GM19324 (cell line): ENCODE data around the gene PLA2G3.
"Not testable (repeated sequence)": the region's sequence is repeated elsewhere in the genome, so short reads cannot be mapped to it uniquely, and the experiment has no call there.

Source experiments
- ATAC-seq: cut with Tn5 transposase; IDR thresholded peaks from one replicate; pipeline ENCODE4 v1.9.1; 2021; ENCODE audit warnings: mild to moderate bottlenecking, moderate library complexity; ENCODE audit not compliant: unreplicated experiment, low FRiP score

The PLA2G3 gene, protein sequence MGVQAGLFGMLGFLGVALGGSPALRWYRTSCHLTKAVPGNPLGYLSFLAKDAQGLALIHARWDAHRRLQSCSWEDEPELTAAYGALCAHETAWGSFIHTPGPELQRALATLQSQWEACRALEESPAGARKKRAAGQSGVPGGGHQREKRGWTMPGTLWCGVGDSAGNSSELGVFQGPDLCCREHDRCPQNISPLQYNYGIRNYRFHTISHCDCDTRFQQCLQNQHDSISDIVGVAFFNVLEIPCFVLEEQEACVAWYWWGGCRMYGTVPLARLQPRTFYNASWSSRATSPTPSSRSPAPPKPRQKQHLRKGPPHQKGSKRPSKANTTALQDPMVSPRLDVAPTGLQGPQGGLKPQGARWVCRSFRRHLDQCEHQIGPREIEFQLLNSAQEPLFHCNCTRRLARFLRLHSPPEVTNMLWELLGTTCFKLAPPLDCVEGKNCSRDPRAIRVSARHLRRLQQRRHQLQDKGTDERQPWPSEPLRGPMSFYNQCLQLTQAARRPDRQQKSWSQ

GRCh38 chr22:31139866-31140716 is at the start of gene PLA2G3:
Gene PLA2G3, minus strand, starts transcription at chr22:31140508. Its CDS starts 154 bp downstream, at chr22:31140354.
- ATAC-seq, result no peak

DNA sequence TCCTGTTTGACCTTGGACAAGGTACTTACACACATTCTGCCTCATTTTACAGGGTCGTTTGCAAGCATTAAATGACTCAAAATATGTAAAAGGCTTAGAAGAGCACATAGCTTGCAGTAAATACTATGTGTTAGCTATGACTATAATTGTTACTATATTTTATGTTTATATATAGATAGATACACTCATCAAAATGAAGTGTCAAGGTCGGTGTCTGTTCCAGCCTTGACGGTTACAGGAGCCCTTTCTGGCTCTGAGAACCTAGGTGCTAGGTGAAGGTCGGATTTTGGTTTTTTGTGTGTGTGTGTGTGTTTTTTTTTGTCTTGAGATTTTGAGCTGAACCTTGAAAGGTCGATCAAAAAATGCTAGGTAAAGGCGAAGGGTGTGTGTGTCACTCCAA is 47.3 kb upstream of the PLA2G3 start:
- no peak for ATAC-seq

- no peak for ATAC-seq
These were observed 44.7 kb upstream of the PLA2G3 start for GRCh38 chr22:31185056-31185455.

- no peak for ATAC-seq
These were observed 43.7 kb upstream of the PLA2G3 start for GRCh38 chr22:31184015-31184414.

DNA sequence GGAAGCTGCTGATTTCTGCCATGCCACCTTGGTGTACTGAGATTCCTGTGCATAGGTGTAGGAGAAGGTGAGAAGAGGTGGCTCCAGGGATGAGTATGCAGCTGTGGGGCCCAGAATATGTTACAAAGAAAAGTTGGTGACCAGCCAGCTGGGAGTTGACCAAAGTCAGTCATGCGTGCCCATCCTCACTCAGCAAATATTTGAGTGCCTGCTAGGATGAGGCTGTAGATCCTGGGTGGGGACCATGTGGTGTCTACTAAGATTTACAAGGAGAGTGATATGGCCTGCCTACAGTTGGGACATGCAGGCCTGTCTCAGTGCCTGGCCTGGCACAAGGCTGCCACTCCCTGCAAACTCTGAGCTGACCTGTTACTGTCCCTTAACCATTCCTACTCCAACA is 39.0 kb upstream of the PLA2G3 start:
- ATAC-seq, result no peak

GRCh38 chr22:31178859-31179258 is 38.6 kb upstream of the PLA2G3 start:
- ATAC-seq, result no peak

- no peak for ATAC-seq
These were observed 37.3 kb upstream of the PLA2G3 start for GRCh38 chr22:31177420-31178162.

- ATAC-seq, result no peak
These were observed 36.6 kb upstream of the PLA2G3 start for GRCh38 chr22:31176923-31177322.

- no peak for ATAC-seq
These were observed 33.3 kb upstream of the PLA2G3 start for GRCh38 chr22:31173386-31174145.

DNA sequence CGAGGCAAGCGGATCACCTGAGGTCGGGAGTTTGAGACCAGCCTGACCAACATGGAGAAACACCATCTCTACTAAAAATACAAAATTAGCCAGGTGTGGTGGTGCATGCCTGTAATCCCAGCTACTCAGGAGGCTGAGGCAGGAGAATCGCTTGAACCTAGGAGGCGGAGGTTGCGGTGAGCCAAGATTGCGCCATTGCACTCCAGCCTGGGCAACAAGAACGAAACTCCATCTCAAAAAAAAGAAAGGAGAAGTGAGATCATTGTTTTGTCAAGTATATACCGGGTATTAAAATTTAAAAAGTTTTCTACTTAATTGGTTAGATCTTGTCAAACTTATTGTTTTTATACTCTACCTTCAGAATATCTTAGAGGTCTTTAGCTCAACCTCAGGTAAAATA is 31.4 kb upstream of the PLA2G3 start:
- not testable (repeated sequence) for ATAC-seq

GRCh38 chr22:31170971-31171370 is 30.7 kb upstream of the PLA2G3 start:
- ATAC-seq, result no peak

DNA sequence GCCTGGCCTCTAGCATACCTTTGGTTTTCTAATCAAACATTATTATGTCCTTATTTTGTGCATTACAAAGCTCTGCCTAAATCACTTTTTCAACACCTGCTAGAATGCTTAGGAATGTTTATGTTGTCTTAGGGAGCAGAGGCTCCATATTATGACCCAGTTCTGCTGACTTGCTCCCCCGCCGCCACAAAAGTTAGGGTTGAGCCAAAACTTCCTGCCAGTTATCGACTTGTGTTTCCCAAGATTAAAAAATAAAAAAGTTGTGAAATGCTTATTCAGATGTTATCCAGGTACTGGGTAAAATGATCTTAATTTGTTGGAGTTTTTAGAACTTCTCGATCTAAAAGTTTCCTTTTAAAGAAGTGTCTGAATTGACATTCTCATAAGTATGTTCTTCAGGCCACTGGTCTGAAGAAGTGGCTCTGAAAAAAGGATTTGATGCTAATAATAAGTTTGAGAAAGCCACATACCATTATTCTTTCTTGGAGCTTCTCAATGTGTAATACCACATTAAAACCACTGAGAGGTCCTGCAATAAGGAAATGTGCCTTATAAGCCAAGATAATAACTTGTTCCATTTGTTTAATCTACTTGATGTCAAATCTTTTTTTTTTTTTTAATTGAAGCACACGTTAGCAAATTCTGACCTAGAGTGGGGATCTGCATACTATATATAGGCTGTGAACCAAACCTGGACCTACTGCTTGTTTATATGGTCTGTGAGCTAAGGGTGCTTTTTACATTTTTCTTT is 21.9 kb upstream of the PLA2G3 start:
- ATAC-seq, result no peak

DNA sequence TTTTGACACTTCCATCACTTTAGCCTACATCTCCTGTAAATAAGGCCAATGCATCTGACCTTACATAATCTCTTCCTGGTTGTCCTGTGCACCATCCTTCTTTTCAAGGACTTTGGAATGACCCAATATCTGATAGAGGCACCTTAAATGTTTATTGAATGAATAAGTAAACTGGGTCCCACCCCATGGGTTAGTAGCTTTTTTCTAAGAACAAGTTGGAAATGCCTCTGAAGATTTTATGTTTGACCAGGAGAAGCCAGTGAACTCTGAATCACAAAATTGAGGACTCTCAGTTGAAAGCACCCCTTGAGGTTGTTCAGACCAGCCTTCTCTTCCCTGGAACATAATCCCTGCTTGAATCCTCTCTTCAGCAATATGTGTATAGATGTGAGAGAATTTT is 21.1 kb upstream of the PLA2G3 start:
- ATAC-seq, result no peak

- ATAC-seq, result no peak
These were observed 20.1 kb upstream of the PLA2G3 start for GRCh38 chr22:31160328-31160978.

DNA sequence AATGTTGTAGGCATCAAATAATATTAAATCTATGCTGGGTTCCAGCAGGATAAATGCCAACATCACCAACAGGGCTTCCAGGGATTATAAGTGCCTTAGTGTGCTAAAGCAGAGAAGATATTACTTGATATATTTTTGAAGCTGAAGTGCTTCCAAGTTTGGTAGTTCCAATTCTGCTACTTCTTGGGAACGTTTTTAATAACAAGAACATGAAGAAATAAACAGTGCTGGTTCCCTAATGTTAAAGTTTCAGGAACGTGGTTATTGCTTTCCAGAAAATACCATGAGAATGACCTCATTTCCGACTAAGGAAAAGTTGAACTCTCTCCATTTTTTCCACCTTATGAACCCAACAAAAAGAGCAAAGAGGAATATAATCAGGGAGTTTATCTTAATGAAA is 15.1 kb upstream of the PLA2G3 start:
- no peak for ATAC-seq

DNA sequence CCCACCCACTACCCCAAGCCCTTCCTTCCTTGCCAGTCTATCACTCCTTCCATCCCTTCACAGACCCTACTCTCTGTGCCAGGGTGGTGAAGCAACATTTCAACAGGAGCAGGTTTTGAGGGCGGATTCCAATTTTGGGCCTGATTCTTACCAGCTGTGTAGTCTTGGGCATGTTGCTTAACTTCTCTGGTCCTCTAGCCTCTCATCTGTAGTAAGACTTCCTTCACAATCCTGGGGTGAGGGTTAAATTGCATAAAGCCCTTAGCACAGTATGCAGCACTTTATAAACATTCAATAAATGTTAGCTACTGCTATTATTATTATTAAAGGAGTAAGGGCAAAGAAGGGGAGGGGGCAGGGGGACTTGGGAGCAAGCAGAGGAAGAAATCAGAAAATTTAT is 14.7 kb upstream of the PLA2G3 start:
- no peak for ATAC-seq

GRCh38 chr22:31153357-31153756 is 13.0 kb upstream of the PLA2G3 start:
- no peak for ATAC-seq

DNA sequence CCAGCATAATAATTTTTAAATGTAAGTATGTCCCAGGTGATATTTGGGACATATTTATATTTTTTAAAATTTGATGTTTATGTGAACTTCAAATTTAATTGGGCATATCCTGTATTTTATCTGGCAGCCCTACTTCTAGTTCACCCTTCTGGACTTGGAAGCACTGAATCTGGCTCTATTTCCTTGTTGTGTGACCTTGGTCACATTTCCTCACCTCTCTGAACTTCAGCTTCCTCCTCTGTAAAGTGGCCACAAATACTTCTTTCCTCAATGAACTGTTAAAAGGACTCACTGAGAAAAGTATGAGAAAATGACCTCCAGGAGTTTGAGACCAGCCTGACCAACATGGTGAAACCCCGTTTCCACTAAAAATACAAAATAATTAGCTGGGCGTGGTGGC is 11.6 kb upstream of the PLA2G3 start:
- ATAC-seq, result no peak

DNA sequence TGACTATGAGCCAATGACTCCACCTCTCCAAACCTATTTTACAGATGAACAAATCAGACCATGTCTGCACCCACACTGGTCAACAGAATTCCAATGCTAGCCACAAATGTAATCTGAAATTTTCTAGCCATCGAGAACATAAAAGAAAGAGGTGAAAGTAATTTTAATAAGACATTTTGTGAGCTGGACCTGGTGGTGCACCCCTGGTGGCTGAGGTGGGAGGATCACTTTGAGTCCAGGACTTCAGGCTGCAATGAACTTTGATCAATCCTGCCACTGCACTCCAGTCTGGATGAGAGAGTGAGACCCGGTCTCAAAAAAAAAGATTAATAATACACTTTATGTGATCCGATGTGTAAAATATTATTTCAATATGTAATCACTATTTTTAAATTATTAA is 10.3 kb upstream of the PLA2G3 start:
- no peak for ATAC-seq
